GM18505 (cell line): ENCODE measurements around the gene OTOS.

ENCODE experiments used
- ATAC-seq: cut with Tn5 transposase; IDR thresholded peaks from one replicate; pipeline ENCODE4 v1.9.1; 2021; ENCODE audit not compliant: unreplicated experiment
- POLR2A ChIP-seq: IDR thresholded peaks from 4 replicates; pipeline ENCODE4 v1.6.1; 2011; ENCODE audit warnings: borderline replicate concordance; ENCODE audit not compliant: insufficient read depth, insufficient read length; ENCODE audit errors: extremely low read depth

The OTOS gene

GRCh38 chr2:240121675-240122074 is 18.8 kb downstream of the OTOS start:
- no peak for TF ChIP-seq POLR2A
- ATAC-seq, result no peak

- ATAC-seq, result no peak
- TF ChIP-seq POLR2A, result no peak
Observed at GRCh38 chr2:240121190-240121589, 19.3 kb downstream of the OTOS start.

GRCh38 chr2:240114233-240114632 is 26.2 kb downstream of the OTOS start:
- no peak for TF ChIP-seq POLR2A
- ATAC-seq, result no peak

GRCh38 chr2:240112914-240113690 is 27.4 kb downstream of the OTOS start:
- no peak for ATAC-seq
- no peak for TF ChIP-seq POLR2A

- TF ChIP-seq POLR2A, result no peak
- no peak for ATAC-seq
Observed at GRCh38 chr2:240111253-240111652, 29.2 kb downstream of the OTOS start.

- TF ChIP-seq POLR2A, result no peak
- no peak for ATAC-seq
Observed at GRCh38 chr2:240109386-240109785, 31.1 kb downstream of the OTOS start.

GRCh38 chr2:240107477-240107796 is 33.0 kb downstream of the OTOS start:
- no peak for ATAC-seq
- no peak for TF ChIP-seq POLR2A

- ATAC-seq, result no peak
- no peak for TF ChIP-seq POLR2A
Observed at GRCh38 chr2:240106765-240107476, 33.5 kb downstream of the OTOS start.

GRCh38 chr2:240105982-240106381 is 34.5 kb downstream of the OTOS start:
- ATAC-seq, result no peak
- TF ChIP-seq POLR2A, result no peak

- TF ChIP-seq POLR2A, result no peak
- ATAC-seq, result no peak
Observed at GRCh38 chr2:240103136-240103535, 37.3 kb downstream of the OTOS start.

- no peak for TF ChIP-seq POLR2A
- ATAC-seq, result no peak
Observed at GRCh38 chr2:240098349-240098748, 42.1 kb downstream of the OTOS start.

- no peak for ATAC-seq
- TF ChIP-seq POLR2A, result no peak
Observed at GRCh38 chr2:240095556-240096523, 44.6 kb downstream of the OTOS start.

GRCh38 chr2:240089306-240089705 is 51.2 kb downstream of the OTOS start:
- ATAC-seq, result no peak
- TF ChIP-seq POLR2A, result no peak
